GM18519 (cell line): ENCODE results near the gene CDR2.

Experiments
- ATAC-seq: cut with Tn5 transposase; IDR thresholded peaks from one replicate; pipeline ENCODE4 v1.9.1; 2021; ENCODE audit warnings: mild to moderate bottlenecking, moderate library complexity; ENCODE audit not compliant: unreplicated experiment, low FRiP score

CDR2 gene

GRCh38 chr16:22325598-22326368 is 48.6 kb downstream of the CDR2 start:
- ATAC-seq, result no peak

- ATAC-seq, result no peak
Measured at GRCh38 chr16:22324787-22325597, 49.4 kb downstream of the CDR2 start.

- no peak for ATAC-seq
Measured at GRCh38 chr16:22323959-22324786, 50.2 kb downstream of the CDR2 start.

- ATAC-seq, result no peak
Measured at GRCh38 chr16:22323173-22323958, 51.1 kb downstream of the CDR2 start.

- ATAC-seq, result no peak
Measured at GRCh38 chr16:22322741-22323140, 51.7 kb downstream of the CDR2 start.

- no peak for ATAC-seq
Measured at GRCh38 chr16:22322021-22322471, 52.4 kb downstream of the CDR2 start.

- ATAC-seq, result no peak
Measured at GRCh38 chr16:22321340-22322001, 52.9 kb downstream of the CDR2 start.

GRCh38 chr16:22320572-22321339 is 53.7 kb downstream of the CDR2 start:
- no peak for ATAC-seq

GRCh38 chr16:22318690-22319358 is 55.6 kb downstream of the CDR2 start:
- ATAC-seq, result no peak

- no peak for ATAC-seq
Measured at GRCh38 chr16:22317625-22318024, 56.8 kb downstream of the CDR2 start.

- ATAC-seq, result no peak
Measured at GRCh38 chr16:22317001-22317530, 57.4 kb downstream of the CDR2 start.

GRCh38 chr16:22316411-22316811 is 58.0 kb downstream of the CDR2 start:
- ATAC-seq, result no peak

- no peak for ATAC-seq
Measured at GRCh38 chr16:22315979-22316378, 58.4 kb downstream of the CDR2 start.

- no peak for ATAC-seq
Measured at GRCh38 chr16:22314661-22315626, 59.5 kb downstream of the CDR2 start.

- ATAC-seq, result no peak
Measured at GRCh38 chr16:22313876-22314470, 60.4 kb downstream of the CDR2 start.
